ENCODE results near the gene DCPS. TPM values are rescaled to one million over a fixed set of nuclear protein-coding genes. Genes with fewer than 3 reads are reported as not detected.
"Not testable (repeated sequence)": the region's sequence is repeated elsewhere in the genome, so short reads cannot be mapped to it uniquely, and the experiment has no call there.

DCPS gene
- total RNA-seq, 2 experiments from 2014 or later: 29.1 to 29.3 TPM

DNA sequence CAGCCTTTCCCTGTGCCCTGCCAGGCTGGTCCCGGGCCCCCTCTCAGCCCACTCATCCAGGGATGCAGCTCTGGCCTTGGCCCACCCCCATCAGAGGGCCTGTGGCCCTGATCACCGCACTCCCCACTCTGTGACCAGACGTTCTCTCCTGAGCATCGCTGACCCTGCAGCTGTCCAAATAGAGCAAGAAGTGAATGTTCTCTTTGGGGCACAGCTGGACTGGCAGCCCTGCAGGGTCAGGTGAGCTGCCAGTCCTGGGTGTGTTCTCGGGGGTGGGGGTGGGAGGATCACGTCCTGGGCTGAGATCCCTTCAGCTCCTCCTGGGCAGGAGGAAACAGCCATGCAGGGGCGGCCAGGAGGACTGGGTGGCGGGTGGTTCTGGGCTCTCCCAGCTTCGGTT is 60.9 kb downstream of the DCPS start:
- H3K4me1 Mint-ChIP-seq, H3K27ac Mint-ChIP-seq, H3K9me3 Mint-ChIP-seq, H3K27me3 Mint-ChIP-seq, DNase-seq, H3K36me3 Mint-ChIP-seq, H3K4me3 Mint-ChIP-seq: not testable (repeated sequence)

DNA sequence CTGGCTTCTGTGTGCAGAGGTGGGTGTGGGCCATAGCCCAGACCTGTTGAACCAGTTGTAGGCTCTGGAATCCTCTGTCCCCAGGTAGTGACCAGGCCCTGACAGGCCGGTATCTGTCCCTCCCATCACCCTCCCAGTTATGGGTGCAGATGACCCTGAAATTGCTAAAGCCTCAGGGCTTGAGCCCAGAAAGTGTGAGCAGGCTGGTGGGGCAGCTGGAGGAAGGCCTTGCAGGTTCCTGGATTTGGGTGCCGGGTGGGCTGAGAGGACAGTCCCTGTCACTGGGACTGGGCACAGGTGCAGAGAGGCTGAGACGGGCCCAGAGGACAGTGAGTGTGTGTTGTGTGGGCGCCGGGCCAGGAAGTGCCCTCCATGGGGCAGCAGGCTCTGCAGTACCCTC is 61.6 kb downstream of the DCPS start:
- not testable (repeated sequence) for H3K27me3 Mint-ChIP-seq, H3K4me1 Mint-ChIP-seq, H3K4me3 Mint-ChIP-seq, H3K27ac Mint-ChIP-seq, H3K9me3 Mint-ChIP-seq, DNase-seq, H3K36me3 Mint-ChIP-seq

DNA sequence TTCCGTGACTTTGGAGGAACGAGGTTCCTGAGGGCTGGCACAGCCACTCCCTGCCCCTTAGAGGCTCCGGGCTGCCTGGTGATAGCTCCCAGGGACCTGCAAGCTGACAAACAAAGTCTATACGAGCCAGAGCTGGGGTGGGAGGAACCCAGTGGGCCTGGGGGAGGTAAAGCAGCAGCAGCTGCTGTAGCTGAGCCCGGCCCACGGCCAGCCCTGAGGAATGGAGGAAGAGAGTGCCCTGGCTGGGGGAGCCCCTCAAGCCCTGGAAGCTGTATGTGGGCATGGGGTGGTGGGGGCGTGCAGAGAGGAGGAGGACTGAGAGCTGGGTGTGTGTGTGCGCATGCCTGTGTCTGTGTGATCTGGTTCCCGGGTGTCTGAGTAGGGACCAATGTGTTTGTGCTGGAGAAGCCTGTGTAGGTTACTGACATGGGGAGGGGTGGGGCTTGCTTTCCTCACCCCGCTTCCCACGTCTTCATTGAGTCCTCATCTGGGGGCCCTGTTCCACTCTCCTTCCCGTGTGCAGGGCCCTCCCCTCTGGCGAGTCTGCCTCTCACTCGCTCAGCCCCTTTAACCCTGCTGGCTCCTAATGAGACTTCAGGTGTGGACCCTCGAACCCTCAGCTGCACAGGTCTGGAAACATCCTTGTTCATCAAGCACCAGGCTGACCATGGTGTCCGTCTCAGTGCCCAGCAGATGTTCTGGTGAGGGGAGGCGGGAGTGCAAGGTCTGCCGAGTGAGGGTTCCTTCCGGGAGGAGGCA is 62.4 kb downstream of the DCPS start:
- Mint-ChIP-seq H3K4me3 (no peak overlapping the region), H3K9me3 (no peaks in the 10 kb centered on the region), H3K4me1 (peaks cover 5% of the 10 kb centered on the region), H3K27ac (no peak overlapping the region), H3K36me3 (no peaks in the 10 kb centered on the region), H3K27me3 (no peaks in the 10 kb centered on the region)
- DNase-seq: no peak

DNA sequence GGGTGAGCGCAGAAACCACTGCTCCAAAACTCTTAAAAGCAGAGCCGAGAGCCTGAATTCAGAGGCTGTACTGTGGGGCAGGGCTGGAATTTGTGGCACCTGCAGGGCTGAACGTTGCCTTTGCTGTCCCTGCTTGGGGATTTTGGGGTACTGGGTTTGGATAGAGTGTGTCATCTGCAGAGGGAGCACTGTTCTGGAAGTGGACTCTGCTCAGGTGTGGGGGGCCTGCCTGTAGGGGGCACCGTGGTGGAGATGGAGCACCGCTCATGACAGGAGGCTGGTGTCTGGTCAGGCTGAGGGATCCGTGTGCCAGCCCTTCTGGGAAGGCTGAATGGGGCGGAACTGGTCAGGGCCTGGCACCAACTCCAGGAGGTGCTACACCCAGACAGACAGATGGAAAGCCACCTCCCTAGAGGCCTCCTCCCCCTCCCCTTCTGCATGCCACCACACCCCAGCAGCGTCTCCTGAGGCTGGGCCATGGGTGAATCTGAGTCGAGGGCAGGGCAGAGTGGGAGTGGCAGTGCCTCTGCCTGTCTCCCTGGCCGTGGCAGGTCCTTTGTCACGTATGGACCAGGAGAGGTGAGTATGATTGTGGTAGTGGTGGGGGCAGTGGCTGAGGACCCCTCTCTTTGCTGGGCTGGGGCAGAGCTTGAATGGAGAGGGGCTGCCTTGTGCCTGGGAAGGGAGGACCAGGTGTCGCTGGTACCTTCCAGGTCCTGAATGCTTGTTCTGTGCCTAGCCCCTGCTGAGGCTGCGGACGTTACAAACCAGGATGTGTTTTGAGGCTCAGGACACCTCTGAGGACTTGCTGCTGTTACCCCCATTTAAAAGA is 63.2 kb downstream of the DCPS start:
- H3K36me3 Mint-ChIP-seq, DNase-seq, H3K4me3 Mint-ChIP-seq, H3K27ac Mint-ChIP-seq, H3K27me3 Mint-ChIP-seq, H3K9me3 Mint-ChIP-seq, H3K4me1 Mint-ChIP-seq: not testable (repeated sequence)

DNA sequence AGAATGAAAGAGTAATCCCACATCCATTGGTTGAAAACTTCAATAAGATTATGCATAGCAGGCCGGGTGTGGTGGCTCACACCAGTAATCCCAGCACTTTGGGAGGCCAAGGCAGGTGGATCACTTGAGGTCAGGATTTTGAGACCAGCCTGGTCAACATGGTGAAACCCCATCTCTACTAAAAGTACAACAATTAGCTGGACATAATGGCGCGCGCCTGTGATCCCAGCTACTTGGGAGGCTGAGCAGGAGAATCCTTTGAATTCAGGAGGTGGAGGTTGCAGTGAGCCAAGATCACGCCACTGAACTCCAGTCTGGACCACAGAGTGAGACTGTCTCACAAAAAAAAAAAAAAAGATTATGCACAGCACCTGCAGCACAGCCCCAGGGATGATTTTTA is 63.9 kb downstream of the DCPS start:
- H3K27me3 Mint-ChIP-seq, H3K4me3 Mint-ChIP-seq, H3K36me3 Mint-ChIP-seq, DNase-seq, H3K27ac Mint-ChIP-seq, H3K4me1 Mint-ChIP-seq, H3K9me3 Mint-ChIP-seq: not testable (repeated sequence)

DNA sequence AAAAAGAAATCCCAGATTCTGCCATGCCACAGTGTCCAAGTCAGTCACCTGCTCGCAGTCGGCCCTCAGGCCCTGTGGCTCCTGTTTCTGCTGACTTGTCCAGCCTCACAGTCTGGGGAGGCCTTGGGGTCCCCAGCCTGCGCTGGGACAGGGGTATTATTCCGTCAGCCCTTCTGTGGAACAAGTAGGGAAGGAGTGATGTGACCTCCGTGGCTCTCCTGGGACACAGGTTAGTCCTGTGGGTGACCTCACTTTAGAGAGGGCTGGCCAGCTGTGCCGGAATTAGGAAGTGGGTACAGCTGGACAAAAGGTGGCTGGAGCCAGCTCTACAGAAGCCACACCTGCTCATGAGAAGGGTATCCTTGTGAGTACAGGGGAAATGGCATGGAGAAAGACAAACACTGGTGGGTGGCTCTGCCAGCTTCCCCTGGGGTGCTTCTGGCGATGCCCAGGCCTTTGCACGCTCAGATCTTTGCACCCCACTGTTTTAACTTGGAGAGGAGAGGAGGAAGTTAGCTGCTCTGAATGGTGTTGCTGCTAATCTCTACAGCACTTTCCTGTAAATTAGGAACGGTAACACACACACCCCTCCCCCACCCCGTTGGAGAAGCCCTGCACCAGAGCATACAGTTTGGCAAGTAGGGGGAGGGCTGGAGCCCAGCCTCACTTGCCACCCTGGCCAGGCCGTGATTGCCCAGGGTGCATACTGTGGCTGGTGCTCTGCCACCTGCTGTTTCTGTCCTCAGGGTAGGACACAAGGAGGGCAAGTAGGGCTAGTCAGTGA is 64.7 kb downstream of the DCPS start:
- H3K4me3 Mint-ChIP-seq, H3K4me1 Mint-ChIP-seq: not testable (repeated sequence)

DNA sequence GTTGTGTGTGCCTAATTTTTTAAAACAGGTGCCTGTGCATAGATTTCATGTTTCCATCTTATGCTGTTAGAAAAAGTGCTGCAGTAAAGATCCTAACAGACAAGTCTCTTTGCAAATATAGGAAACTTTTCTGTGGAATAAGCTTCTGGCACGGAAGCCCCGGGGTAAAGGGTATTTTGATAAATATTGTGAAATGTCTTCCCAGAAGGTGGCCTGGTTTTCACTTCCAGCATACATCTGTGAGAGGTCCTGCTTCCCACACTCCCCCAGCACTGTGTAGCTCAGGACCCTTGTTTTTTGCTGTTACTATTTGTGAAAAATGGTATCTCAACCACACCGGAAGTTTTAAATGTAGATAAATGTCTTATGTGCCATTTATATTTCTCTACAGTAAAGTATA is 66.2 kb downstream of the DCPS start:
- H3K36me3 Mint-ChIP-seq: no peaks in the 10 kb centered on the region
- no peaks in the 10 kb centered on the region for H3K9me3 Mint-ChIP-seq
- no peak overlapping the region for H3K4me3 Mint-ChIP-seq
- H3K27me3 Mint-ChIP-seq: no peaks in the 10 kb centered on the region
- DNase-seq: no peak
- peaks cover 5% of the 10 kb centered on the region for H3K4me1 Mint-ChIP-seq
- no peak overlapping the region for H3K27ac Mint-ChIP-seq

More for the DNA sequence above, 64.7 kb downstream of the DCPS start:
- not testable (repeated sequence) for H3K36me3 Mint-ChIP-seq, H3K9me3 Mint-ChIP-seq, H3K27me3 Mint-ChIP-seq, DNase-seq, H3K27ac Mint-ChIP-seq

DNA sequence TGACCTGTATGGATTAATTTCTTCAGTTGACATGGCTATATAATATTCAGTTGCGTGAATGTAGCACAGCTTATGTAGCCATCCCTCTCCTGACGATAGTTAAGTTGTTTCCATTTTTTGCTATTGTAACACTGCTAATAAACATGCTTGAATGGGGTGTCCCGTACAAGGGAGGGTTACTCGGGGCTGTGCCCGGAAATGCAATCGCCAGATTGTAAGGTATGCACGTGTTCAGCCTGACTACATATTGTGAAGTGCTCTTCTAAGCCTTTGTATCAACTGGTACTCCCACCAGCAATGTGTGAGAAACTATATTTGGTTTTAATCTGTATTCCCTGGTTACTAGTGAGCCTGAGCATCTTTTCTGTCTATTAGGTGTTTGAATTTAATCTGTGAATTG is 67.7 kb downstream of the DCPS start:
- Mint-ChIP-seq H3K9me3 (no peaks in the 10 kb centered on the region), H3K27ac (no peak overlapping the region), H3K4me3 (no peak overlapping the region), H3K27me3 (no peaks in the 10 kb centered on the region), H3K36me3 (no peaks in the 10 kb centered on the region), H3K4me1 (peaks cover 2% of the 10 kb centered on the region)
- DNase-seq: no peak

DNA sequence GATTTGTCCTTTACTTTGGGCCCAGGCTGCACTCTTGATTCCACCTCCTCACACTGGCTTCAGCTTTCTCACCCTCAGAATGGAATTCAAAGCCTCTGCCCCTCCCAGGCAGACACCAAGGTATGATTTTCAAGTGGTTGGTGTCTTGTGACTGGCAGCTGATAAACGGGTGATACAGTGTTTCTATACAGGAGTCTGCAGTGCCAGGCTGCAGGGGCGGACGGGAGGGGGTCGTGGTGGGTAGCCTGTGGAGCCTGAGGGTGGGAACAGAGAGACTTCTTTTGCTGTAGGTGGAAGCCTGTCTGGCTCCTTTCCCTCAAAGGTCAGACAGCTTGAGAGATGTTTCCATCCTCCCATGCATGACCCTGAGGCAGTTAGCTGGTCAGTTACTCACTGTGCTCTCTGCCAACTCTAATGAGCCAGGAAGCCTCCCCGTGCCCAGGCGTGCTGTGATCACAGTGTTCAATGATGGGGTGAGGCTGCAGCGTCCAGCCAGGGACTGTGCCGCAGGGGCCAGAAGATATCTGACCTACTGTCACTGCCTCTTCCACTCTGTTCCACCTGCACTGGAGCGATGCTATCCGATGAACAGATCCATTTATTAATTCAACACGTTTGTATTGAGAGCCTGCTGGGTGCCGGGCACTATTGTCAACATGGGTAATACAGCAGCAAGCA is 69.7 kb downstream of the DCPS start:
- DNase-seq, H3K4me3 Mint-ChIP-seq, H3K4me1 Mint-ChIP-seq, H3K36me3 Mint-ChIP-seq, H3K27ac Mint-ChIP-seq, H3K27me3 Mint-ChIP-seq, H3K9me3 Mint-ChIP-seq: not testable (repeated sequence)

DNA sequence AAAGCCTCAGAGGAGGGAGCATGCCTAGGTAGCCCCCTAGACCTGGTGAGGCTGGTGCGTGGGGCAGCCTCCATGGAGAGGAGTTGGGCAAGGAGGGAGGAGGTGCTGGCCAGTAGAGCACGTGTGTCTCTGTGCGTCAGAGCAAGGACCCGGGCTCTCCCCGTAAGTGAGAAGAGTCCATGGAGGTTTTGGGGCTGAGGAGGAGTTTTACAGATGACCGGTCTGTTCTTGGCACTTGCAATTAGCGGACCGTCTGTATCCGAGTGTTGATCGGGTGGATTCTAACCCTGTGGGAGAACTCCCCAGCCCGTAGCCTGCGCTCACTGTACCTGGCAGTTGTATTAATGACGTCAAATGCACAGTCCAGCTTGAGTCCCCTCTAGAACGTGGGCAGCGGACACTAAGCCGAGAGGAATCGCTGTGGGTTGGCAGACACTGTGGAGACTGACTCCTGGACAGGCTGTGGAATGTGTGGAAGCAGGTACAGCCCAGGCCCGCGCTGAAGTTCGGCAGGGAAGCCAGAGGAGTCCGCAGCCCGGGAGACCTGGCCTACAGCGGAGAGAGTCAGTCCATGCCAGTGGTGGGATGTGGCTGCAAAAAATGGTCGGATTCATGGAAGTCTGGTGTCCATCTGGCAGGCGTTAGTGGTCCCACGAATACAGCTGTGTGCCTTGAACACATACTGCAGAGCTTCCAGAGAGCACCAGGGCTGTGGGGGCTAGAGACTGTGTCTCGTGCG is 70.9 kb downstream of the DCPS start:
- not testable (repeated sequence) for H3K4me1 Mint-ChIP-seq, H3K27ac Mint-ChIP-seq, DNase-seq, H3K9me3 Mint-ChIP-seq, H3K4me3 Mint-ChIP-seq, H3K36me3 Mint-ChIP-seq, H3K27me3 Mint-ChIP-seq

DNA sequence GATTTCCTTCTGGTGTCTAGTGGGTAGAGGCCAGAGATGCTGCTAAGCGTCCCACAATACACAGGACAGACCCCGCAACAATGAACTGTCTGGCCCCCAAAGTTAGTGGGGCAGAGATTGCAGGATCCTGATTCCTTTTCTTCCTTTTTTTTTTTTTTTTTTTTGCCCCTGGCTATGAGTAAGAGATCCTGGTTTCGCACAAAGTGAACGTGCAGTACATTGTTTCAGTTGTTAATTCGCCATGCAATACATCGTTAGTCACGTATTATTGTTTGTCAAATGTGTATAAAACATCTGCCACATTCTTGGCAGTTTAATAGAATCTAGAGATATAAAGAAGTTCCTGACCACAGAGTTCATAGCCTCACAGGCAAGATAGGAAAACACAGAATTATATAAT is 71.9 kb downstream of the DCPS start:
- Mint-ChIP-seq H3K9me3 (no peaks in the 10 kb centered on the region), H3K27ac (no peak overlapping the region), H3K27me3 (no peaks in the 10 kb centered on the region), H3K4me3 (no peak overlapping the region), H3K36me3 (no peaks in the 10 kb centered on the region), H3K4me1 (no peaks in the 10 kb centered on the region)
- DNase-seq: no peak

DNA sequence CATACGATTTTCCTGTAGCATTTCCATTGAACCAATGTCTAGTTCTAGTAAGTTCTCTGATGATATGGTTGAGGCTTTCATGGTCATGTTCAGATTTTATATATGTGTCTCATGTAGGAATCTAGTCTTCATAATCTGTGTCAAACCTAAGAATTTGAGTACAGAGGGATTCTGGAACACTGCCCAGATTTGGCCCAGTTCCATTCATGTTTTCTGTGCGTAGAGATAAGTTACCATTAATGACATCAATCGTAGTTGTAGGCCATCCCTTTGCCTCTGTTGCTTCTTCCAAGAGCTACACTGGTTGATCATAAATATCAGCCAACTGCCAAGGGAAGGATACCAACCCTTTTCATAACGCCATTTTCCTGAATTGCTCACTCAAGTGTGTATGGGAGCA is 74.9 kb downstream of the DCPS start:
- Mint-ChIP-seq H3K36me3 (no peaks in the 10 kb centered on the region), H3K4me3 (no peak overlapping the region), H3K27me3 (no peaks in the 10 kb centered on the region), H3K9me3 (no peaks in the 10 kb centered on the region), H3K4me1 (no peaks in the 10 kb centered on the region), H3K27ac (no peak overlapping the region)
- no peak for DNase-seq

DNA sequence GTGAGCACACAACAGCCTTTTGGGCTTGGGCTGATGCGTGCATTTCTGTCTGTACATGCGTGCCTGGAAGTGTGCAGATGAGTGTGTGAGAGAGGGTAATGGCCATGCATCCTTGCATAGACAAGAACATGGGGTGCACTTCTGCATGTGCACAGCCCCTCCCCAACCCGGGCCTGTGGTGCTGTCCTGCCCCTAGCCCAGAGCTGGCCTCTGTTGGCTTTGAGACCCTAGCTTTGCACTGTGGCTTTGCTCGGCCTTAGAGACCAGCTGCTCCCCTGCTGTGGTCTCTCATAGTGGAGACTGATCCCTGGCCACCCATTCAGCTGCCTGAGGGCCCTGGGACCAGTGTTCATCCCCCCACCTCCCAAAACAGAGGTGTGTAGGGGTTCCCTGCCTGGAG is 77.0 kb downstream of the DCPS start:
- H3K9me3 Mint-ChIP-seq: no peaks in the 10 kb centered on the region
- no peaks in the 10 kb centered on the region for H3K27me3 Mint-ChIP-seq
- no peak for DNase-seq
- H3K4me3 Mint-ChIP-seq: no peak overlapping the region
- H3K36me3 Mint-ChIP-seq: no peaks in the 10 kb centered on the region
- H3K4me1 Mint-ChIP-seq: no peaks in the 10 kb centered on the region
- no peak overlapping the region for H3K27ac Mint-ChIP-seq

DNA sequence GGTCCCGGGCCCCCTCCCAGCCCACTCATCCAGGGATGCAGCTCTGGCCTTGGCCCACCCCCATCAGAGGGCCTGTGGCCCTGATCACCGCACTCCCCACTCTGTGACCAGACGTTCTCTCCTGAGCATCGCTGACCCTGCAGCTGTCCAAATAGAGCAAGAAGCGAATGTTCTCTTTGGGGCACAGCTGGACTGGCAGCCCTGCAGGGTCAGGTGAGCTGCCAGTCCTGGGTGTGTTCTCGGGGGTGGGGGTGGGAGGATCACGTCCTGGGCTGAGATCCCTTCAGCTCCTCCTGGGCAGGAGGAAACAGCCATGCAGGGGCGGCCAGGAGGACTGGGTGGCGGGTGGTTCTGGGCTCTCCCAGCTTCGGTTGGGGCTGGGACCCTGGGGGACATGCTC is 78.1 kb downstream of the DCPS start:
- H3K36me3 Mint-ChIP-seq, H3K4me3 Mint-ChIP-seq, H3K9me3 Mint-ChIP-seq, H3K27me3 Mint-ChIP-seq, H3K4me1 Mint-ChIP-seq, DNase-seq, H3K27ac Mint-ChIP-seq: not testable (repeated sequence)
